HG03457 (cell line): ENCODE measurements around the gene PXMP2.

Experiments used
- ATAC-seq: cut with Tn5 transposase; IDR thresholded peaks from one replicate; pipeline ENCODE4 v1.9.1; 2021; ENCODE audit warnings: moderate number of reproducible peaks; ENCODE audit not compliant: unreplicated experiment

PXMP2 gene

GRCh38 chr12:132687211-132688164 lies at the start of gene PXMP2, which contains the start of gene POLE:
Gene PXMP2 (plus strand): TSS chr12:132687587. CDS start chr12:132687671, 84 bp downstream.
Gene POLE (minus strand): TSS chr12:132687342. CDS start chr12:132687315, 27 bp downstream.
- ATAC-seq = peak; percentile 95

- ATAC-seq = no peak
These were observed 49.6 kb upstream of the PXMP2 start for GRCh38 chr12:132637811-132638210.

GRCh38 chr12:132638541-132639408 lies 48.6 kb upstream of the PXMP2 start:
- ATAC-seq = no peak

- no peak for ATAC-seq
These were observed 47.3 kb upstream of the PXMP2 start for GRCh38 chr12:132639956-132640520.

GRCh38 chr12:132640936-132641335 lies 46.5 kb upstream of the PXMP2 start:
- no peak for ATAC-seq

GRCh38 chr12:132641811-132642650 lies 45.4 kb upstream of the PXMP2 start:
- ATAC-seq = no peak

GRCh38 chr12:132642846-132643835 lies 44.2 kb upstream of the PXMP2 start:
- no peak for ATAC-seq

- ATAC-seq = no peak
These were observed 40.5 kb upstream of the PXMP2 start for GRCh38 chr12:132646850-132647249.

- no peak for ATAC-seq
These were observed 39.5 kb upstream of the PXMP2 start for GRCh38 chr12:132647858-132648257.

- no peak for ATAC-seq
These were observed 38.7 kb upstream of the PXMP2 start for GRCh38 chr12:132648616-132649225.

GRCh38 chr12:132649226-132649945 lies 38.0 kb upstream of the PXMP2 start:
- ATAC-seq = no peak

GRCh38 chr12:132651444-132652100 lies 35.8 kb upstream of the PXMP2 start:
- ATAC-seq = no peak

- ATAC-seq = no peak
These were observed 33.7 kb upstream of the PXMP2 start for GRCh38 chr12:132653567-132654290.

- ATAC-seq = no peak
These were observed 30.2 kb upstream of the PXMP2 start for GRCh38 chr12:132657004-132657727.

GRCh38 chr12:132658149-132658894 lies 29.1 kb upstream of the PXMP2 start:
- no peak for ATAC-seq
